ENCODE data around the gene ANKRD28.

The ANKRD28 gene

GRCh38 chr3:15690748-15691147 is 107.0 kb downstream of the ANKRD28 start:
- no peak for TF ChIP-seq CTCF (IDR thresholded peaks at IDR 0.05; ENCODE audit: low read depth, low read length, missing control alignments)
- in situ Hi-C loops (cut with HindIII; ENCODE audit: low pct_ligation_motif_present, low sequenced_read_pairs): no loop called here
- no peak overlapping the region for H3K27ac ChIP-seq
- peaks cover 35% of the 10 kb centered on the region for H3K36me3 ChIP-seq (replicated peaks)
- DNase-seq: no peak
- H3K27me3 ChIP-seq (replicated peaks): no peaks in the 10 kb centered on the region
- no peak overlapping the region for H3K4me3 ChIP-seq (ENCODE audit: low read depth, low read length)

GRCh38 chr3:15690230-15690629 is 107.5 kb downstream of the ANKRD28 start:
- H3K27ac ChIP-seq: no peak overlapping the region
- no peak for DNase-seq
- TF ChIP-seq CTCF (IDR thresholded peaks at IDR 0.05; ENCODE audit: low read depth, low read length, missing control alignments): no peak
- in situ Hi-C loops (cut with HindIII; ENCODE audit: low pct_ligation_motif_present, low sequenced_read_pairs): no loop called here
- H3K4me3 ChIP-seq (ENCODE audit: low read depth, low read length): no peak overlapping the region
- peaks cover 37% of the 10 kb centered on the region for H3K36me3 ChIP-seq (replicated peaks)
- no peaks in the 10 kb centered on the region for H3K27me3 ChIP-seq (replicated peaks)

- Histone ChIP-seq H3K4me3 (ENCODE audit: low read depth, low read length) (no peak overlapping the region), H3K27me3 (replicated peaks) (no peaks in the 10 kb centered on the region), H3K36me3 (replicated peaks) (peaks cover 44% of the 10 kb centered on the region), H3K27ac (no peak overlapping the region)
- in situ Hi-C loops (cut with HindIII; ENCODE audit: low pct_ligation_motif_present, low sequenced_read_pairs): no loop called here
- TF ChIP-seq CTCF (IDR thresholded peaks at IDR 0.05; ENCODE audit: low read depth, low read length, missing control alignments): no peak
- no peak for DNase-seq
These were observed 111.9 kb downstream of the ANKRD28 start for GRCh38 chr3:15685927-15686326.

- peaks cover 36% of the 10 kb centered on the region for H3K36me3 ChIP-seq (replicated peaks)
- no peak overlapping the region for H3K27ac ChIP-seq
- DNase-seq: no peak
- no peak overlapping the region for H3K4me3 ChIP-seq (ENCODE audit: low read depth, low read length)
- TF ChIP-seq CTCF (IDR thresholded peaks at IDR 0.05; ENCODE audit: low read depth, low read length, missing control alignments): no peak
- H3K27me3 ChIP-seq (replicated peaks): no peaks in the 10 kb centered on the region
- in situ Hi-C loops (cut with HindIII; ENCODE audit: low pct_ligation_motif_present, low sequenced_read_pairs): no loop called here
These were observed 114.5 kb downstream of the ANKRD28 start for GRCh38 chr3:15683253-15683652.

- DNase-seq: no peak
- peaks cover 39% of the 10 kb centered on the region for H3K36me3 ChIP-seq (replicated peaks)
- H3K27me3 ChIP-seq (replicated peaks): no peaks in the 10 kb centered on the region
- TF ChIP-seq CTCF (IDR thresholded peaks at IDR 0.05; ENCODE audit: low read depth, low read length, missing control alignments): no peak
- in situ Hi-C loops (cut with HindIII; ENCODE audit: low pct_ligation_motif_present, low sequenced_read_pairs): no loop called here
- no peak overlapping the region for H3K27ac ChIP-seq
- H3K4me3 ChIP-seq (ENCODE audit: low read depth, low read length): no peak overlapping the region
These were observed 115.1 kb downstream of the ANKRD28 start for GRCh38 chr3:15682561-15683185.

GRCh38 chr3:15681668-15682067 is 116.1 kb downstream of the ANKRD28 start:
- no peak overlapping the region for H3K27ac ChIP-seq
- H3K36me3 ChIP-seq (replicated peaks): peaks cover 45% of the 10 kb centered on the region
- no peak overlapping the region for H3K4me3 ChIP-seq (ENCODE audit: low read depth, low read length)
- in situ Hi-C loops (cut with HindIII; ENCODE audit: low pct_ligation_motif_present, low sequenced_read_pairs): no loop called here
- no peaks in the 10 kb centered on the region for H3K27me3 ChIP-seq (replicated peaks)
- DNase-seq: no peak
- TF ChIP-seq CTCF (IDR thresholded peaks at IDR 0.05; ENCODE audit: low read depth, low read length, missing control alignments): no peak
